T-helper 1 cell treated with Interleukin-12 subunit alpha and Interleukin-12 subunit beta and Interleukin-4 antibody, amounts not matched to agents 30 ng/mL and 1 ng/mL, for 36 hours (primary cell): Measurements from ENCODE around the gene ACSS2. TPM values are rescaled to one million over a fixed set of nuclear protein-coding genes. Genes with fewer than 3 reads are reported as not detected.

ENCODE experiments used
- intact Hi-C: fragments of 100-400 bp; cut with micrococcal nuclease; formaldehyde crosslinking; loops from one replicate; pipeline ENCODE4 v1.15.1; 2024
- total RNA-seq: library from RNA; stranded (reverse); gene quantifications from 2 replicates; pipeline ENCODE4 v1.2.3, GENCODE V29; 2022

The ACSS2 gene
- total RNA-seq, 1 donor from 2014 or later = 52.2 TPM

DNA sequence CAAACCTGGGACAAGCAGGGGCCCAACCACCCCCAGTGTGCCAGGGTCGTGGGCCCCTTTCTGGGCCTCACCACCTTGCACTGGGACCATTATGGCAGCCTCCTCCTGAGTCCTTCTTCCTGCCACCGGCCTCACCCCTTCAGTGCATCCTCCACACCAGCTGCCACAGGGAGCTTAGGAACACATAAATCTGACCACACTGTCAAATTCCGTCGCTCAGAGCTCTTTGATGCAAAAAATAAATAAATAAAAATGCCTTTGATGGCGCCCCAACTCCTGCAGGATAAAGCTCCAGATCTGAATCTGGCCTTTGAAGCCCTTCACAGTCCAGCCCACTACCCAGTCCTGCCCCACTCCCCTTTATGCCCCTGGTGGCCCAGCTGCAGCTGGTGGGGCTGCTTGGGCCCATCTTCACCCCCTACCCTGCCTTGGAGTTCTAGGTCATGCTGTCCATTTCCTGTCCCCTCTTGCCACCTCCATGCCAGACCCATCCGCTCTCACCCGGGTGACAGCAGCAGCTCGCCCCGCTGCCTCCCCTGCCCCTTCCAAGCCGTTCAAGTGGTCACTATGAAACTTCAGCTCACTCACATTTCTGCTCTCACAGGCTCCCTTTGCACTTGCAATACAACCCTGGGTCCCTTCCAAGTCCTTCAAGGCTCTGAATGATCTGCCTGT lies 95.3 kb downstream of the ACSS2 start:
- intact Hi-C loops = no loop called here

DNA sequence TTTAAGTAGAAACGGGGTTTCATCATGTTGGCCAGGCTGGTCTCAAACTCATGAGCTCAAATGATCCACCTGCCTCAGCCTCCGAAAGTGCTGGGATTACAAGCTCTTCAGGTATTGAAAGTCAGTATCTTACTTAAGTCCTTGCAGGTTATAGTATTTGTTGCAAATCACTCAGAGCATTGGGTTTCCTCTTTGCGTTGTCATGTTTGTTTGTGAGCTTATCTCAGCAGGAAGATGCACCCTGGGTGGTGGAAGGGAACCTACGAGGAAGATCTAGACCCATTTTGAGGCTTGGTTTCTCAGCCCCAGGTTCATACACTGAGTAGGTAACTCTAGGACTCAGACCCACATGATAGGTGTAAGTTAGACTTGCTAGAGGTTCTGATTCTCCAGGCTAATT lies 97.8 kb downstream of the ACSS2 start:
- intact Hi-C loops = no loop called here

DNA sequence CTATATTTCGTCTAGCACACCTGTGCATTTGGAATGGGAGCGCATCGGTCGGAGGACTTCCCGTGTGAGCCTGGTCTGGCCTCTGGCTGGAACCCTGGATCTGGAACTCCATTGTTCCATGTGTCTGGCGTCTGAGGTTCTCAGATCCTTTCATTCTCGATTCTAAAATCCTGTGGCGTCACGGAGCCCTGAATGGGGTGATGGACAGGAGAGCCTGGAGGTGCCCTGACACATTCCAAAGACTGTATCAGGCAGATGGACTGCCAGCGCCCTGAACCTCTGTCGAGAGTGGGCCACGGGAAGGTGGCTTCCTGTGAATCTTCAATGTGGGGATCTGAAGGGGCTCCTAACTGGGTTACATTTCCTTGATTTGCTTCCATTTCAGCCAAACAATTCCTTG lies 99.9 kb downstream of the ACSS2 start:
- intact Hi-C loops = no loop called here

Other genes with a start within 250 kb of the ACSS2 start
- gene PIGU, start 199.5 kb upstream of the ACSS2 start, total RNA-seq = 20.5 and 21.9 TPM in 2 replicates
- 2.5 and 2.7 TPM in 2 replicates for gene TP53INP2, start 172.3 kb upstream of the ACSS2 start, total RNA-seq
- 35.7 and 37.4 TPM in 2 replicates for gene NCOA6, start 51.0 kb upstream of the ACSS2 start, total RNA-seq
- 16.2 and 16.5 TPM in 2 replicates for gene GGT7, start 3.8 kb upstream of the ACSS2 start, total RNA-seq
- gene GSS, start 79.2 kb downstream of the ACSS2 start, total RNA-seq = 58.7 and 59.9 TPM in 2 replicates
- gene MYH7B, start 79.3 kb downstream of the ACSS2 start, total RNA-seq = 0.17 and 0.20 TPM in 2 replicates
- gene TRPC4AP, start 216.2 kb downstream of the ACSS2 start, total RNA-seq = 59.2 and 60.7 TPM in 2 replicates